Neuronal stem cell (in vitro differentiated cells): ENCODE measurements around the gene TMPRSS5.
"Not testable (repeated sequence)": the region's sequence is repeated elsewhere in the genome, so short reads cannot be mapped to it uniquely, and the experiment has no call there.

Experiments
- DNase-seq: peaks from one replicate; pipeline ENCODE4 v3.0.0-alpha.2; 2013; ENCODE audit warnings: low spot score
- H2AFZ ChIP-seq: one replicate; pipeline ENCODE4 v1.6.1; 2013; ENCODE audit warnings: mild to moderate bottlenecking, low read length, inconsistent platforms
- H2AK5ac ChIP-seq: 2 replicates; pipeline ENCODE4 v1.6.1; 2013; ENCODE audit warnings: low read depth, mild to moderate bottlenecking, inconsistent platforms, low read length, moderate library complexity, mixed read lengths
- H2BK120ac ChIP-seq: 2 replicates; pipeline ENCODE4 v1.6.1; 2013; ENCODE audit warnings: low read depth, mild to moderate bottlenecking, inconsistent platforms, low read length, moderate library complexity, mixed read lengths
- H2BK12ac ChIP-seq: one replicate; pipeline ENCODE4 v1.6.1; 2013; ENCODE audit warnings: low read length, inconsistent platforms
- H2BK15ac ChIP-seq: 2 replicates; pipeline ENCODE4 v1.6.1; 2013; ENCODE audit warnings: mild to moderate bottlenecking, low read length, inconsistent platforms, mixed read lengths
- H2BK5ac ChIP-seq: one replicate; pipeline ENCODE4 v1.6.1; 2013; ENCODE audit warnings: inconsistent platforms, mild to moderate bottlenecking, low read length, moderate library complexity
- H3K14ac ChIP-seq: one replicate; pipeline ENCODE4 v1.6.1; 2013; ENCODE audit warnings: low read length, inconsistent platforms
- H3K18ac ChIP-seq: 2 replicates; pipeline ENCODE4 v1.6.1; 2013; ENCODE audit warnings: low read length, inconsistent platforms
- H3K23ac ChIP-seq: 2 replicates; pipeline ENCODE4 v1.6.1; 2013; ENCODE audit warnings: low read depth, mild to moderate bottlenecking, mixed read lengths, low read length, inconsistent platforms; ENCODE audit not compliant: poor library complexity
- H3K27ac ChIP-seq: replicated peaks from 3 replicates; pipeline ENCODE4 v1.5.1; 2013; ENCODE audit warnings: low read length, inconsistent platforms
- H3K27me3 ChIP-seq, 3 experiments: 2 replicates each; pipeline ENCODE4 v1.6.1; 2013; ENCODE audit warnings: low read length in 3 of 3, mild to moderate bottlenecking in 2 of 3, inconsistent platforms in 1 of 3, low read depth in 1 of 3, mixed read lengths in 1 of 3, moderate library complexity in 1 of 3; ENCODE audit not compliant: control insufficient read depth in 3 of 3, insufficient read depth in 3 of 3
- H3K36me3 ChIP-seq, 2 donors: replicated peaks in 1 of 2; 2 replicates each; pipeline ENCODE4 v1.6.1; 2013; ENCODE audit warnings: low read length in 2 of 2; ENCODE audit not compliant: control insufficient read depth in 2 of 2, insufficient read depth in 2 of 2
- H3K4ac ChIP-seq: 2 replicates; pipeline ENCODE4 v1.6.1; 2013; ENCODE audit warnings: inconsistent platforms, mild to moderate bottlenecking, low read length, moderate library complexity
- H3K4me1 ChIP-seq, 2 donors: 1 replicate in 1 of 2; 2 replicates in 1 of 2; pipeline ENCODE4 v1.6.1; 2013; ENCODE audit warnings: low read length in 2 of 2, low read depth in 1 of 2; ENCODE audit not compliant: control insufficient read depth in 2 of 2, insufficient read depth in 1 of 2
- H3K4me2 ChIP-seq: one replicate; pipeline ENCODE4 v1.6.1; 2013; ENCODE audit warnings: mild to moderate bottlenecking, low read length, inconsistent platforms; ENCODE audit not compliant: insufficient read depth, poor library complexity, severe bottlenecking
- H3K4me3 ChIP-seq, 2 donors: 2 replicates each; pipeline ENCODE4 v1.5.1; 2013; ENCODE audit warnings: low read length in 2 of 2, mild to moderate bottlenecking in 2 of 2, inconsistent platforms in 1 of 2, moderate library complexity in 1 of 2
- H3K79me1 ChIP-seq: one replicate; pipeline ENCODE4 v1.6.1; 2013; ENCODE audit warnings: low read depth, mild to moderate bottlenecking, inconsistent platforms, low read length, moderate library complexity
- H3K9ac ChIP-seq: one replicate; pipeline ENCODE4 v1.6.1; 2013; ENCODE audit warnings: mild to moderate bottlenecking, low read depth, low read length, inconsistent platforms; ENCODE audit not compliant: poor library complexity
- H3K9me3 ChIP-seq, 2 donors: replicated peaks in 1 of 2; 2 replicates each; pipeline versions ENCODE3 to v1.6.1; 2013; ENCODE audit warnings: low read length in 2 of 2, mild to moderate bottlenecking in 2 of 2, inconsistent platforms in 1 of 2, low read depth in 1 of 2, mixed read lengths in 1 of 2, moderate library complexity in 1 of 2; ENCODE audit not compliant: control insufficient read depth in 2 of 2, insufficient read depth in 1 of 2
- H4K8ac ChIP-seq: one replicate; pipeline ENCODE4 v1.6.1; 2013; ENCODE audit warnings: low read depth, mild to moderate bottlenecking, inconsistent platforms, low read length, moderate library complexity
- H4K91ac ChIP-seq: one replicate; pipeline ENCODE4 v1.6.1; 2013; ENCODE audit warnings: low read length, low read depth, mild to moderate bottlenecking, inconsistent platforms; ENCODE audit not compliant: poor library complexity
- WGBS, 2 donors: extraction: QIAGEN DNeasy Blood & Tissue Kit; methylation state at CpG; one replicate each; pipeline ENCODE4 v1.1.7; 2013; ENCODE audit warnings: missing lambda C conversion rate in 2 of 2, mixed read lengths in 1 of 2; ENCODE audit not compliant: insufficient read length in 2 of 2, insufficient replicate concordance in 1 of 2; ENCODE audit errors: extremely low coverage in 2 of 2; 5-methylcytosine and 5-hydroxymethylcytosine counted together

Gene TMPRSS5

DNA sequence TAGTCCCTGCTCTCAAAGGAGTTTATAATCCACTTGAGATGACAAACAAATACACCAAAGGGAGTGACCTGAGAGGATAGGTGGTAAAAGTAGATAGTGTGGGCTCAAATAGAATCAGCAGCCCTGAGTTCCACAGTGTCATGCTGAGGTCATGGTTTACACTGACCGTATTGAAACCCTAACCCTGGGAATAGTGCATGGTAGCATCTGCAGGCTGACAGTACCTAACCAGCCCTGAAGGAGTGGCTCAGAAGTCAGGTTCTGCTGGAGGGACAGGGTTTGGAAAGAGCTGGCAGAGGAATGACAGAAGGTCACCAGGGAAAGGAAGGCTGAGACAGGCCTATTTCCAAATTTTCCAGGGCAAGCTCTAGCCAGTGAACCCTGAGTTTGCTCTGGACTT lies 9.2 kb upstream of the TMPRSS5 start:
- H4K8ac ChIP-seq = no peak overlapping the region
- no peak overlapping the region for H3K4me2 ChIP-seq
- H3K9ac ChIP-seq = no peak overlapping the region
- no peak for DNase-seq
- no peak overlapping the region for H3K18ac ChIP-seq
- no peak overlapping the region for H3K4me3 ChIP-seq
- no peak overlapping the region for H2BK12ac ChIP-seq
- WGBS, 2 donors = no CpG with 5 or more reads among the region's 1 CpG
- H3K4ac ChIP-seq = no peak overlapping the region
- no peak overlapping the region for H2BK120ac ChIP-seq
- H2AFZ ChIP-seq = no peak overlapping the region
- H2BK15ac ChIP-seq = no peak overlapping the region
- H3K23ac ChIP-seq = no peak overlapping the region
- H3K79me1 ChIP-seq = no peaks in the 10 kb centered on the region
- H3K4me1 ChIP-seq = no peaks in the 10 kb centered on the region
- no peak overlapping the region for H3K14ac ChIP-seq
- H3K27ac ChIP-seq = no peak overlapping the region
- no peaks in the 10 kb centered on the region for H3K27me3 ChIP-seq
- no peak overlapping the region for H4K91ac ChIP-seq
- H3K9me3 ChIP-seq = peaks cover 0 to 6% of the 10 kb centered on the region in 2 donors
- no peak overlapping the region for H2AK5ac ChIP-seq
- peaks cover 0 to 12% of the 10 kb centered on the region in 2 donors for H3K36me3 ChIP-seq
- H2BK5ac ChIP-seq = no peak overlapping the region

DNA sequence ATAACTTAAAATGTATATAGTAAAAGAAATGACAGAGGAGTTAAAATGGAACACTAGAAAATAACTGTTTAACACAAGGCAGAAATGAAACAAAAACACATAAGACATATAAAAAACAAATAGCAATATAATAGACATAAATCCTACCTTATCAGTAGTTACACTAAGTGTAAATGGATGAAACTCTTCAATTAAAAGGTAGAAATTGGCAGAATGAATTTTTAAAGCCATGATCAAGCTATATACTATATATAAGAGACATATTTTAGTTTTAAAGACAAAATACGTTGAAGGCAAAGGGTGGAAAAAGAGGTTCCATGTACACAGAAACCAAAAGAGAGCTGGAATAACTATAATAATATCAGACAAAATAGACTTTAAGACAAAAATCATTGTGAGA lies 4.9 kb upstream of the TMPRSS5 start:
- Histone ChIP-seq H3K36me3 (peaks cover 0 to 5% of the 10 kb centered on the region in 2 donors), H2BK15ac (no peak overlapping the region)
- no CpG with 5 or more reads among the region's 1 CpG for WGBS, 2 donors

DNA sequence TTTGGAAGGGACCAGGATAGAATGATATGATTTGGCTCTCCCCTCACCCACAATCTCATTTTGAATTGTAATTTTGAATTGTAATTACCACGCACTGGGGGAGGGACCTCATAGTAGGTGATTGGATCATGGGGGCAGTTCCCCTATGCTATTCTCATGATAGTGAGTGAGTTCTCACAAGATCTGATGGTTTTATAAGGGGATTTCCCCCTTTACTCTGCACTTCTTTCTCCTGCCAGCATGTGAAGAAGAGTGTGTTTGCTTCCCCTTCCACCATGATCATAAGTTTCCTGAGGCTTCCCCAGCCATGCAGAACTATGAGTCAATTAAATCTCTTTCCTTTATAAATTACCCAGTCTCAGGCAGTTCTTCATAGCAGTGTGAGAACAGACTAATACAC lies 2.6 kb downstream of the TMPRSS5 start:
- H3K27me3 ChIP-seq, H2BK120ac ChIP-seq, H3K79me1 ChIP-seq, H4K8ac ChIP-seq, H2BK5ac ChIP-seq, DNase-seq, H3K9ac ChIP-seq, H3K4ac ChIP-seq, H3K4me3 ChIP-seq, H3K27ac ChIP-seq, H3K23ac ChIP-seq, H2BK15ac ChIP-seq, H2AFZ ChIP-seq, H3K18ac ChIP-seq, H3K14ac ChIP-seq, H4K91ac ChIP-seq, H2AK5ac ChIP-seq, H3K4me2 ChIP-seq, H3K9me3 ChIP-seq, H3K36me3 ChIP-seq, H2BK12ac ChIP-seq: not testable (repeated sequence)
- no CpG with 5 or more reads among the region's 1 CpG for WGBS, 2 donors
- H3K4me1 ChIP-seq = peaks cover 12 to 19% of the 10 kb centered on the region in 2 donors

More for the DNA sequence above, 4.9 kb upstream of the TMPRSS5 start:
- Histone ChIP-seq H2BK12ac (no peak overlapping the region), H3K23ac (no peak overlapping the region), H3K18ac (no peak overlapping the region), H3K4ac (no peak overlapping the region), H2BK5ac (no peak overlapping the region), H4K91ac (no peak overlapping the region), H2BK120ac (no peak overlapping the region), H4K8ac (no peak overlapping the region), H3K14ac (no peak overlapping the region), H3K4me3 (no peak overlapping the region), H3K27me3 (no peaks in the 10 kb centered on the region), H3K4me2 (no peak overlapping the region), H2AFZ (no peak overlapping the region), H3K27ac (no peak overlapping the region), H3K9ac (no peak overlapping the region), H2AK5ac (no peak overlapping the region), H3K79me1 (no peaks in the 10 kb centered on the region), H3K4me1 (peaks cover 7 to 8% of the 10 kb centered on the region in 2 donors), H3K9me3 (peaks cover 3 to 25% of the 10 kb centered on the region in 2 donors)
- DNase-seq = no peak

DNA sequence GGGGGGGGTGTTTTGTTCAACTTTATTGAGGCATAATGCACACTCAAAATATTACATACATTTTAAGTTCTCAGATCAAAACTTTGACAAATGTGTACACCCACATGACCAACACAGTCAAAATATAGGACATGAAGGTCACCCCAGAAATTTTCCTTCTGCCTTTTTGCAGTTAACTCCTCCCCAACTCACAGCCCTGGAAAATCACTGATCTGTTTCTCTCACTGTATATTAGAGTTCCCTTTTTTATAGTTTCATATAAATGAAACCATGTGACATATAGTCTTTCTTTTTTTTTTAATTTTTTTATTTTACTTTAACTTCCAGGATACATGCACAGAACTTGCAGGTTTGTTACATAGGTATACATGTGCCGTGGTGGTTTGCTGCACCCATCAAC lies 4.6 kb downstream of the TMPRSS5 start:
- Histone ChIP-seq H2BK120ac (no peak overlapping the region), H3K79me1 (no peaks in the 10 kb centered on the region), H3K4ac (no peak overlapping the region), H2BK5ac (no peak overlapping the region), H3K4me2 (no peak overlapping the region), H4K91ac (no peak overlapping the region), H3K23ac (no peak overlapping the region), H2AFZ (no peak overlapping the region), H3K9me3 (no peaks in the 10 kb centered on the region), H3K4me3 (no peak overlapping the region), H2AK5ac (no peak overlapping the region), H2BK12ac (no peak overlapping the region), H3K36me3 (peaks cover 0 to 3% of the 10 kb centered on the region in 2 donors), H2BK15ac (no peak overlapping the region), H3K18ac (no peak overlapping the region), H3K27me3 (no peaks in the 10 kb centered on the region), H3K14ac (no peak overlapping the region), H3K4me1 (peaks cover 9 to 15% of the 10 kb centered on the region in 2 donors), H3K9ac (no peak overlapping the region), H3K27ac (no peak overlapping the region), H4K8ac (no peak overlapping the region)
- WGBS, 2 donors = no CpG with 5 or more reads among the region's 1 CpG
- no peak for DNase-seq
